GM18511 (cell line): ENCODE data around the gene SLC25A51.

ENCODE experiments used
- ATAC-seq: cut with Tn5 transposase; IDR thresholded peaks from one replicate; pipeline ENCODE4 v1.9.1; 2021; ENCODE audit warnings: mild to moderate bottlenecking, moderate library complexity; ENCODE audit not compliant: unreplicated experiment

SLC25A51 gene, protein sequence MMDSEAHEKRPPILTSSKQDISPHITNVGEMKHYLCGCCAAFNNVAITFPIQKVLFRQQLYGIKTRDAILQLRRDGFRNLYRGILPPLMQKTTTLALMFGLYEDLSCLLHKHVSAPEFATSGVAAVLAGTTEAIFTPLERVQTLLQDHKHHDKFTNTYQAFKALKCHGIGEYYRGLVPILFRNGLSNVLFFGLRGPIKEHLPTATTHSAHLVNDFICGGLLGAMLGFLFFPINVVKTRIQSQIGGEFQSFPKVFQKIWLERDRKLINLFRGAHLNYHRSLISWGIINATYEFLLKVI

DNA sequence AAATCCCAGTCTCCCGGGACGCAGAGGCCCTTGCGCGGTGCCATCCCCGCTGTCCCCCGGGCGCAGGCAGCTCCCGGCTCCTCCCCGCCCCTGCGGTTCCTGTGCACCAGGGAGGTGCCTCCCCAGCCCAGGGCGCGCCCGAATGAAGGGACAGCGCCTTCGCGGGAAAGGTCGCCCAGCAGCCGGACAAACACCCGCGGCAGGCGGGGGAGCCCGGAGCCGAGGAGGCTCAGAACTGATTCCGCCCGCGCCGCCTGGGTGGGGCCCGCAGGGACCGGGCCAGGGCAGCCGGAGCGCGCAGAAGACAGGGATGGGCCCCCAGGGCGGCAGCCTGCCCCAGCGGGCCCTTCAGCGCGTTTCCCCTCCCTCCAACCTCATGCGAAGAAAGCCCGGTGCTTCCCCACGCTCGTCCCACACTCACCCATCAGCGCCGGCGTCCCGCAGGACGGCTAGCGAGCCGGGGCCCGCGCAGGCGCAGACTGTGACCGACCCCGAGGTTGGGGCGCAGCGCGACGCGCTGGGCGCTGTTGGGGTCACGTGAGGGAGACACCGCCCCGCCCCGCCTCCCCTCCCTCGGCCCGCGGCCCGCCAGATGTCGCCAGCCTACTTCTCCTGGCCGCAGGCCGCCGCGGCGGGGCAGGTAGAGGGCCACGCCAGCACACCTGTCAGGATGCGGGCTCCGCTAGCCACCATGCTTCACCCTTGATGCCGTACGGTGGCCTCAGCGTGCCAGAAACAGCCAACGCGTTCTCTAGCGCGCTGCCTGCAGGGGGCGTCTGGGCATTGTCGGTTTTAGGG lies at the start of gene SLC25A51:
SLC25A51 (minus strand) TSS at position 481 of the 798 bp plus-strand sequence. CDS start 15,577 bp downstream, outside the sequence.
- ATAC-seq: peak; percentile 90

DNA sequence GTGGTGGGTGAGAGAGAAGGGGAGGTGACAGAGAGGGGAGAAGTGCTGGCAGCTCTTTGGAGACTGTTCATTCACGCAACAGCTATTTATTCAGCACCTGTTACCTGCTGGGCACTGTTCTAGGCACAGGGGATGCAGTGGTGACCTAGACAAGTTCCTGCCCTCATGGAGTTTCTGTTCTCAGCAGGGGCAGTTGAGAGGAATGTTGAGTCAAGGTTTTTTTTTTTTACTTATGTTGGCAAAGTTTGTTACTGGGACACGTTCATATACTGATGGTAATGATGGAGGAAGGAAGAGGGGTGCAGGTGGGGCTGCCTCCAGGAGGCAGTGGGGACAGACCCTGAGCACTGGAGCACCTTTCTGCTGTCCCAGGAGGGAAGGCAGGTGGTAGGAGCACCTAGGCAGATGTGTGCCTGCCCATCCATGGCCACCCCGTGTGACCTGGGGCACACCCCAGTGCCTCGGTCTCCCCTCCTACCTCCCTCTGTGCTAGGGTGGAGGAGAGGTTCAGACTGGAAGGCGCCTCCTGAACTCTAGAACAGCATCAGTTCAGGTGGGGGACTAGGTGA lies 49.4 kb upstream of the SLC25A51 start:
- ATAC-seq: no peak

DNA sequence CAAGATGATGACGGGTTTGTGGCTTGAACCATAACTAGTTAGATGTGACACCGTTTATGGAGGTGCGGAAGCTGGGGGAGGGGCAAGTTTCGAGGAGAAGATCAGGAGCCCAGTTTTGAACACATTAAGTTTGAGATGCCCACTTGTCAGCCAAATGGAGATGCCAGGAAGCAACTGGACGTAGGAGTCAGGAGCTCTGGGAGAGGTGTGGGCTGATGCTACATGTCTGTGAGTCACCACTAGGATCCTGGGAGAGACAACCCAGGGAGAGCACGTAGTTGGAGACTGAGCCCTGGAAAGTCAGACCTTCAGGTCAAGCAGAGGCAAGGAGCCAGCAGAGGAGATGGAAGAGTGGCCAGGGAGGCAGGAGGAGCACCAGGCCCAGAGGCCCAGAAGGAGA lies 48.8 kb upstream of the SLC25A51 start:
- ATAC-seq: no peak

DNA sequence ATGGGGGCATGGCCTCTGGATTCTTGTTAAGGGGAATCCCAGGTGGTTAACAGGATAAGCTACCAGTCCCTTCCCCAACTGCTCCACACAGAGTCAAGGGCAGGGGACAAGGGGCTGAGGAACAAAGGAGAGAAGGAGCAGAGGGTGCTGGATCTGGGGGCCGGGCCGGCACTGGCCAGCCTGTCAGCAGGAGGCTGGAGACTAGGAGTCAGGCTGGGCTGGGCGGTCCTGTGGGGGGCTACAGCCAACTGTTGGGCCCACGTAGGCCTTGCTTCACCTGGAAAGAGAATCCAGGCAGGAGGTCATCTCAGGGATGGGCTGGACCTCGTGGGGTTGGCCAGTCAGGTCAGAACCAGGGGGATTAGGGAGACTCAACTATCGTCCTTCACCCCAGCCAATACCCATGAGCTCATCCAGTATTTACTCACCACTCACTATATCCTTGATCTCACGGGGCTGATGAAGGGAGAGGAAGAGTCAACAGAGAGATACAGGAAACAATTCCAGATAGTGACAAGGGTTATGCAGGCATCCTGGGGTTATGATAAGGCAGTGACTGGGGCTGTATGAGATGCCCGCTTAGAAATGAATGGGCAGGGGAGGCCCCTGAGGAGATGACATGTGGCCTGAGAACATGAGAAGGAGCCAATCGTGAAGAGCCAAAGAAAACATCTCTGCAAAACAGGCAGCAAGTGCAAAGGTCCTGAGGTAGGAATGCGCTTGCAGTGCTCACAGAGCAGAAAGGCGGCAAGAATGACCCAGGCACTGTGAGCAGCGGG lies 47.9 kb upstream of the SLC25A51 start:
- ATAC-seq: no peak

DNA sequence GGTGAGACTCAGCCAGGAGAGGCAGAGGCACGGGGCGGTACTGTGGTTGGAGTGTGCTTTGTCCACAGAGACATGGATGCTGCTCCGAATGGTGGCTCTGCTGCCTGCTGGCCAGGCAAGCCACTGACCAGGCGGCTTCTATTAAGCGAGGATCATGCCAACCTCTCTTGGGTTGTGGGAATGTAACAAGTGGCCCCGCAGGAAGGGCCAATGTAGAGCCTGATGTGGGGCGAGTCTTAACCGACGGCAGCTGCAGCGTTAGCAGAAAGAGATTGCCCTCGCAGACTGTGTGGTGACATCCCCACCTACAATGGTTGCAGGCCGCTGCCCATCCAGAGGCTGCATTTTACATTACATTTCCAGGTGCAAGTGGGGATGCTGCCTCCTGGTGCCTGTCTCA lies 46.6 kb upstream of the SLC25A51 start:
- ATAC-seq: no peak

DNA sequence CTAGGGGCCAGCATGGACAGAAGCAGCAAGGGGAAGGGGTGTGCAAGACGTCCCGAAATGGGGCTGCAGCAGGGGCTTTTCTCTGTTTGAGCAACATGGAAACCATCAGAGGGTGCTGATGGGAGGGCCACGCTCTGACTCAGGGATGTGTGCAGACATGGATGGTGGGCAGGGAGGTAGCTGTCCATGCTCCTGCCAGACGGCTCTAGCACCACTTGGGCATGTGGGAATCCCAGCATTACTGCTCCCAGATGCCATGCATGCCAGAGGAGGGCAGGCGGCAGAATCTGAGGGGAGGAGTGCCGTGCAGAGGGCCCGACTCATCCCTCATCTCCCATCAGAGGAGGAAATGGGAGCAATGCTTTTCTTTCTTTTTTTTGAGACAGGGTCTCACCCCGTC lies 45.6 kb upstream of the SLC25A51 start:
- ATAC-seq: no peak

DNA sequence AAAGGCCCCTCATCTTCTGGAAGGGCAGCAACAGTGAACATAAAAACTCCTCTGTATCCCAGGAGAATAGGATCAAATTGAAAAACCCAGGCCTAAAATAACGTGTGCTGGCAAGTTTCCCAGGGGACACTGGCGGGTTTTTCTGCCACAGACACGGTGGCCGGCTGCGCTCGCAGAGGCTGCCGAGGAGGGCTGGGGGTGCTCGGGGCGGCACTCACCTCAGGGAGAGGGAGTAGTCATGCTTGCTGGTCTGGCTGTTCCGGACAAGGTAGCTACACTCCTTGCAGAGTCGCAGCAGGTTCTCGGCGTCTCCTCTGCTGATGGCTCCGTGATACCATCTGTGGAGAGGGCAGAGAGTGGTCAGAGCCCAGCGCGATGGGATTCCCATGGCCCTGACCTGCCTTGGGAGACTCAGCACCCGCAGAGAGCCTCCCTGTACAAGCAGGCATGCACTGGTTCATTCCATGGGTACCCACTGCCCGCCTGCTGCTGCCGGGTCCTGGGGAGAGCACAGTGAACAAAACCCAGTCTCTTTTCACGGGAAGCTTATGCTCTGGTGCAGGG lies 44.6 kb upstream of the SLC25A51 start:
- ATAC-seq: no peak

DNA sequence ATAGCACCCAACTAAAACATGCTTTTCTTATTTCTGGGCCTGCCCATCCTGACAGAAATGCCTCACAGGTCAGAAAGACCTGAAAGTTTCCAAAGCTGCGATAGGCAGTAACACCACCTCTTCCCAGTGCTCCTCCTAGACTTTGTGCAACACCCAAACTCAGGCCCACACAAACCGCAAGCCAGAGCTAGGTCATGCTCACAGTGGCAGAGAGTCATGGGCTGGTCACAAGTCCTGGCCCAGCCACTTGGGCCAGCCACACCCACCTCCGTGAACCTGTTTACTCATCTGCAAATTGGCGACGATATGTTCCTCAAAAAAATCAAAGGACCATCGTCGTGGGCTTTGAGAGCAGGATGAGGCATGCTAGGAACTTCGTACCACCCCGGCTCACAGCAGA lies 44.0 kb upstream of the SLC25A51 start:
- no peak for ATAC-seq

DNA sequence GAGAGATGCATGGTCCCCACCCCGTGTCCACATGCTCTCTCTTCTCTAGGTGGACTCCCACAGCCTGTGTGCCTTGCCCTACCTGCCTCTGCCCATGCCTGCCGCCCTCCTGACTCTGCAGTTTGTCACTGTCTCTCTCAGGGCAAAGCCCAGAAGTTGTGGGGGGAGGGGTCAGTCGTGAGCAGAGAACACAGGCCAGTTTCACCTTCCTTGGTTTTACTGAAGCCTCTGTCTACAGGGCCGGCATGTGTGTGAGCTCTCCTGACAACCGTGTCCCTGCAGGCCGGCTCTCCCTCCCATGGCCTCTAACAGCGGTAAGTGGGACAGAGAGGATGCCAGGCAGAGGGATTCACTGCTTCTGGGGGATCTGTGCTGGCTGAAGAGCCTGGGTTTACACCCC lies 43.5 kb upstream of the SLC25A51 start:
- no peak for ATAC-seq

DNA sequence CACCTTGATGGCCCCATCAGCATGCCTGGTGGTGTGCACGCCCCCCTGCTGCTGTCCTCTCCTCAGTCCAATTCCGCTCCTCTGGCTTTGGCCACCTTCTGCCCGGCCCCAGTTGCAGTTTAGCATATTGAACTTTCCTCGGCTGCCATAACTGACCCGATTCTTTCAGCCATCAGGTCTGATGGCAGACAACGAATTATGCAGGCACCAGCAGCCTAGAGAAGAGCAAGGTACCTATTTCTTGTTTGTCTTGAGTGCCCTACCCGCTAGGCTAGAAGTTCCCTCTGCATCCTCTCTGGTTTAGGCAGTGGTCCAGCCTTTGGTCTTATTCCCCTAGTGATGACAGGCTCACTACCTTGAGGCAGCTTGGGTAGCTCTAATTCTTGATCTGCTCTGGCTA lies 43.0 kb upstream of the SLC25A51 start:
- no peak for ATAC-seq

DNA sequence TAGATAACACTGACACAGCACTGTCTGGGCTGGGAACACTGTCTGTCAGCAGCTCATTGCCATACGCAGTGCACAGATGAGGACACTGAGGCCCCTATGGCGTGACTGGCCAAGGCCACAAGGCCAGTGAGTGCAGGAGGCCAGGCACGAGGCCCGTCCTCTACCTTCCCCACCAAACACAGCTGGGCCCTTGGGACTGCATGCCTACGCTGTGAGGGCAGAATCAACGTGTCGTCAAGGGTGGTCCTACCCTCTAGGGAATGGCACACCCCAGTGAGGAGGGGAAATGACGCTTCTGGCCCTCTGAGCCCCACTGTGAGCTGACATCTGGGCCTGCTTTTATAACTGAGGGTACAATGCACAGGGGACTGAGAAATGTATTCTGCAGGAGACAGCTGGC lies 42.1 kb upstream of the SLC25A51 start:
- no peak for ATAC-seq

DNA sequence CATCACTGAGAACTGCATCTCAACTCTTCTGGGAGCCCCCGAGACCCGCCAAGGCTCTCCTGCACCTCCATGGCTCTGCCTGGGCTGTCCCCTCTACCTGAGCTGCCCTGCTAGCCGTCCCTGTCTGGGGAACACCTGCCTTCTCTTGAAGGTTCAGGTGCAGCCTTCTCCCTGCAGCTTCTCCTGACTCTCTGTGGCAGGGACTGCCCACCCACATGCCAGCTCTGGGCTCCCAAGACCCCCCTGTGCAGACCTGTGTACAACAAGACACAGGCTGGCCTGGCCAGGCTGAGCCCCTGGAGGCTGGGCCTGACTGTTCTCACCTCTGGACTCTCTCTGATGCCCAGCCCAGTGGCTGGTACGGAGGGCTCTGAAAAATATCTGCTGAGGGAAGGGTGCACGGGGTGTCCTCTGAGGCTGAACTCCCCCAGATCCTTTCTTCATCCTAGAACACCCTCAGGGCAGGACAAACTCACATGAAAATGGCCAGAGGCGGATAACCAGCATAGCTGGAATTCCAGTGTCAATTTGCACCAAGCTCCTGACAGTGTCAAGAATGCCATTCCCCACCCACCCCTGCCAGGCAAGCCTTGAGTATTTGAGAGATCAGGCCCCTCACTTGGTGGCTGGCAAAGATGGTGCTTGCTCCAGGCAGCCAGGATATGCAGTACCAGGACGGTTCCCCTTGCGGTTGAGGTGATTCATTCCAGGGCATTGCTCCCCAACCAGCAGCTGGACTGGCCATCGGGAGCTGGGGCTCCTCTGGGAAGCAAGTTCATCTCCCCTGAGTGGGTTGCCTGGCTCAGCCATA lies 40.9 kb upstream of the SLC25A51 start:
- no peak for ATAC-seq

DNA sequence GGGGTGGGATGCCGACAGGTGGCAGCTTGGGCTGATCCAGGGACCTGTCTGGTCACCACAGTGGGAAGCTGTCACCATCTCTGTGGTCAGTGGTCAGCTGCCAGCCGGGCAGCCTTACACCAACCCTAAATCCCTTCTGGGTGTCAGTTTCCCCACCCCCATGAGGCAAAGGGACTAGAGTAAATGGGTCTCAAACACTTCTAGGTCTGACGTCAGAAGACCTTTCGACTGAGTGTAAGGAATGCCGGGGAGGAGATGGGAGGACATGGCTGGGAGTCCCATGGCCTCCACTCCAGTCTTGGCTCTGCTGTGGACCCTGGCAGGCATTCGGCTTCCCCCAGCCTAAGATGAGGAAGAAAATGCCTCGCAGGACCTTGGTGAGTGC lies 40.3 kb upstream of the SLC25A51 start:
- no peak for ATAC-seq

DNA sequence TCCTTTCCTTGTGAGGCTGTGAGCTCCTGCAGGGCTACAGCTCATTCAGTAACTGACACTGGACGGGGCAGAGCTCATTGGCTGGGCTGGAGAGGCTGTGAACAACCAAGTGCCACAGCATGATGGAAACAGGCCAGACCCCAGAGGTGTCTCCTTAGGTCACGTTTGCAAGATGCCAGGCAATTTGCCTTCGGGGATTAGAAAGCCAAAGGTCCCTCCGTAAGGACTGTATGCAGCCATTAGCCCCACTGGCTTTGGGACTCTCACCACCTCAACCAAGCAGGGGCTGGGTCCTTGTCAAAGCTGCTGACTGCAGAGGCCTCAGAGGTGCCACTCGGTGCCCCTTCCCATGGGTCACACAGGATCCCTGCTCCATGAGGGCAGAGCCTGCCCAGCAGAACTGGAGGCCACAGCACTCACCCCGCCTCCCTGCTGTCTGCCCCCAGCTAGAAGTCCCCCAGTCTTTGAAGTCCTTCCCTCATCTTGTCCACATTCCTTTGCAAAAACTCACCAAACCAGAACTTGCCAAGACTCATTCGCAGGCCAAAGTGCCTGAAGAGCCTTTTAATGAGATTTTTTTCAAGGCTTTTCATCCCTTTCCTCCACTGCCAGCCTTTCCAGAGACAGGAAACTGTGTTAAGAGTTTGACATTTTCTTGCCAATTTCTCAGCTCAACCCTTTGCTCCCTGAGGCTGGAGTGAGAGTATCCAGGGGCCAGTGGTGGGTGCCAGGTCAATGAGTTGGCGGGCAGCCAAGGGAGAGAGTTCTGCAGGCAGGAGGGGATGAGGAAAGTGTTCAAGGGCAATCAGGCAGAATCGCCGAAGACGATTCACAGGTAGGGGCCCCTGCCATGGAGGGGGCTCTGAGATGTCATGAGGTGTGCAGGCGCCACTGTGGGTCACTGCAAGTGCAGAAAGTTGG lies 39.7 kb upstream of the SLC25A51 start:
- ATAC-seq: no peak

DNA sequence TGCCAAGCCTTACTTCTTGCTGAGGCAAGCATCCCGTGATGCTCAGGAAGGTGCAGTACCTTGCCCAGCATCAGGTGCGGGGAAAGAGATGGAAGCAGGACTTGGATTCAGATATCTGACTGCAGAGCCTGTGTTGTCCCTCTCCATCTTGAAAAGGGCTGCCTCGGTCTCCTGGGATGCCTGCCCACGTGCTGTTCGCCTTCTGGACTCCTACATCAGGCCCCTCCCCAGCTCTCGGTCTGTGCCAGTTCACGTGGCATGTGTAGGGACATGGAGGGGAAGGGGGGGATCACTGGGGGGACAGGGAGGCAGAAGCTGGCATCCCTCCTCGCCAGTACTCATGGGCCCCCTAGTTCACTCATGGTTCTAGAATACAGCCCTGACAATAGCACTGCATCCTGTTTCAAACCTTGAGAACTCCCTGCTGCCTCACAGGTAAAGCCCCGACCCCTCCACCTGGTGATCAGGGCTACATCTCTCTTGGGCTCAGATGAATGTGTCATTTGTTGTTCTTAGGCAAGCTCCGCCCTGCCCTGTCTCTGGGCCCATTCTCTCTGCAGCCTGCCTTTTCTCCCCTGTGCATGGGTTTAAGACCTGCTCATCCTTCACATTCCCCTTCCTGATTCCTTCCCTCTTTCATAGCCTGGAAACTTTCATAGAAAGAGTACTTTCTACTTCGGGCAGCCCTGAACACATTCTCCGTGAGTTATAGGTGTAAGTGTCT lies 38.9 kb upstream of the SLC25A51 start:
- ATAC-seq: no peak

DNA sequence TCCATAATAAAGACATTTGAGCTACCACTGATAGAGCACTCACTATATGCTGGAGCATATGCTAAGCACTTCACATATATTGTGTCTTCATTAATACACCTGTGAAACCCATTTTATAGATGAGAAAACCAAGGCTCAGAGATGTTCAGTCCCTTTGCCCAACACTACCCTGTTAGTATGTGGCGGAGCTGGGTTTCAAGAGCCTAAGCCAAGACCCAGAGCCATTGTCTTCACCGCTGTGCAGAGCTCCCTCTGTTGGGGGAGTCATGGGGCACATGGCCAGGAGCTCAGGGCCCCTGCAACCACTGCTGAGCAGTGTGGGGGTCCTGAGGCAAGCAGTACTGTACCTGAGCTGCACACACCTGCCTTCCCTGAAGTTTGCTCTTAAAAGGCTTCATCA lies 37.3 kb upstream of the SLC25A51 start:
- ATAC-seq: no peak

DNA sequence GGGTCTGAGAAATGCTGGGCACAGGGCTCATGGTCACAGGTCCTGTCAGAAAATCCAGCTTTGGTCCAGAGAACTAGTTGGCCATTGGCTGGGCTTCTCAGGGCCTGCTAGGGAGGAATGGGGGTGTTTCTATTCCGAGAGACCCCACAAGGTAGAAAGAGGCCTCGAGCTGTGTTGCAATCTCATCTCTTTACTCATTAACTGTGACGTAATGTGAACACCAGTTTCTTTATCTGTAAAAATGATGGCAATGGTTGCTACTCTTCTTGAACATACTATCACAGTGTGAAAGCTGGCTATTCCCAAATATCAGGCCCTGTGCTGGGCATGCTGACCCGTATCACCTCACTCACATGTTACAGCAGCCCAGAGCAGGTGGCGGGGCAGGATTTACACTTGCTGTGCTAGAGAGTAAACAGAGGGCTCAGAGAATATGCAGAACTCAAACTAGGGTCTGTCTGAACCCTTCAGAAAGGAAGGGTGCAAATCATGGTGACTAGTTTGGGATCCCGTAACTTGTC lies 35.7 kb upstream of the SLC25A51 start:
- no peak for ATAC-seq
